HG02840 (cell line): ENCODE results near the gene CHD9.
A peak's percentile ranks its signal among the peaks of the same experiment; 100 is the strongest.

Source experiments
- ATAC-seq: cut with Tn5 transposase; IDR thresholded peaks from one replicate; pipeline ENCODE4 v1.9.1; 2021; ENCODE audit warnings: mild to moderate bottlenecking, moderate library complexity, moderate number of reproducible peaks; ENCODE audit not compliant: unreplicated experiment, low FRiP score

CHD9 gene

DNA sequence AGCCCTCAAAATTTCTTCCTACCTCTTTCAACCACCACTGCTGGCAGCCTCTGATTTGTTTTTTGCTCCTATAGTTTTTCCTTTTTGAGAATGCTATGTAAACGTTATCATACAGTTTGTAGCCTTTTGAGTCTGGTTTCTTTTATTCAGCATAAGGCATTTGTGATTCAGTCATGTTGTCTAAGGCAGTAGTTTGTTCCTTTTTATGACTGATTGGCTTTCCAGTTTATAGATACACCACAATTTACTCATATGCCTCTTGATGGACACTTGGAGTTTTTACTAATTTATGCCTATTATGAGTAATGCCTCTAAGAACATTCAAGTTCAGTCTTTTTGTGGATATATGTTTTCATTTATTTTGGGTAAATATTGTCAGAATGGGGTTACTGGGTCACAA, 136.6 kb downstream of the CHD9 start:
- no peak for ATAC-seq

DNA sequence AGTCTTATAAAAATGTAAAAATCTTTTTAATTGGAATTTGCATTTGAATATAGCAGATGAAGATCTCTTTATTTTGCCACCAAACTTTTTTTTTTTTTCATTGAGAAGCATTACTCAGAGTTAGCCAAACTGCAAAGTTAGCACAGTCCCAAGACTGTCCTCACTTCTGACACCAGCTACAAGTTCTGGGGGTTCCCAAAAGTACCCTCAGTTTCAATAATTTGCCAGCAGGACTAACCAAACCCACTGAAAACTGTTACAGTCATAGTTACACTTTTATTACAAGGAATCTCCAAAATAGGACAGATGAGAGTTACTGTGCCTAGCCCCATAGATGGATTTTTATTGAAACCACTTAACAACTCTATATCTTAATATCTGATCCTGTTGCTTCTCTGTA, 144.1 kb downstream of the CHD9 start:
- ATAC-seq: no peak

GRCh38 chr16:53201900-53202299, 147.1 kb downstream of the CHD9 start:
- ATAC-seq: no peak

GRCh38 chr16:53202398-53202797, 147.6 kb downstream of the CHD9 start:
- no peak for ATAC-seq

DNA sequence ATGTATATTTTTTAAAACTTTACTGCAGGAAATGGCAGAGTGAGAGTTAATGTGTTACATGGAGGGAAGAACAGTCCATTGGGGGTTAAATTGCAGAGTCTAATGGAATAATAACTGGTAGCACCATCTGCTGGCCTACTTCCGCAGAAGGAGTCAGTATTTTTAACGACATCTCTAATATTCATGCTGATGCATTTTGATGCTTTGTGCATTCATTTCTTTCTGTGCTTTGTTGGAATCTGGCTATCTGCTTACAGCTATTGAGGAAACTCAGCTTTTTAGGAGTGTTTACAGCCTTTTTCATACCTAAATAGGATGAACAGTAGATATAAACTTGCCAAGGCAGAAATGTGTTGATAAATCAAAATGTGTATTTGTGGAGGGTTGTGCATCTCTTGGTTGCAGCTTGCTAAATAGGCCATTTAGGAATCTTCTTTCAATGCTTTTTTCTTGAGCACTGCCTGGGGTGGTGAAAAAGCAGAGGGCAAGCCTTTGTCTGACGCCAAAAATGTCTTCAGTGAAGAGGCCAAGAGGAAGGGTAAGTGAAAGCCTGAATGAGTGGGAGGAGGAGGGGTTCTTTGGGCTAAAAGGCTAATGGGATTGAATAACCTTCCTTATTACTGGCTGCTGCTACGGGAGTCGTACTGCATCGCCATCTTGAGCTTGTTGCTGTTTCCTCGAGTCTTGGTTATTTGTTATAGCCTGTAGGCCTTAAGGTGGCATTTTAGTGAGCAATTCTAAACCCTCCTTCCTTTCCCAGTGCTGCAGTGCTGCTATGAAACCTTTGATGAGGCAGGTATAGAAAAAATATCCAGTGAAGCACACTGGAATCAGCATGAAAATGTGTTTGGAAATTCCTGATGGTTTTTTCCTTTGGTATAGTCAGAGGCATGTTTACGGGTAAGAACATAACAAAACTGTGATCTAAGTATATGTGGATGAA, 153.3 kb downstream of the CHD9 start:
- peak; percentile 58 for ATAC-seq

GRCh38 chr16:53209429-53209828, 154.6 kb downstream of the CHD9 start:
- ATAC-seq: no peak

DNA sequence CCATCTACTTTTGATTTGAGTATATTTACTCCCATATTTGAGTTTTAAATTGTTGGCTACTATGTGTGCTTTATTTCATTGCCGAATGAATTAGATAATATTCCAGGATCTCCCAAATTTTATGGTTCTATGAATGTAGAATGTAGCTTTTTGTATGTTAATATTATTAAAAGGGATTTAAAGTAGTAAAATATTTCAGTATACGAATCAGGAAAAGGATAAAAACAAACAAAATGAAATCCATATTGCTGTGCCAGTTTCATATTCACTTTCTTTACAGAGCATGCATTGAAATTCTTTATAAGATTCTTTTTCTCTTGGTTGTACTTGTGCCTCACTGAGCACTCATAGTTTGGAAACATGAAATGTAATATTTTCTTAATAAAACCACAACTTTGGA, 155.1 kb downstream of the CHD9 start:
- ATAC-seq: no peak

DNA sequence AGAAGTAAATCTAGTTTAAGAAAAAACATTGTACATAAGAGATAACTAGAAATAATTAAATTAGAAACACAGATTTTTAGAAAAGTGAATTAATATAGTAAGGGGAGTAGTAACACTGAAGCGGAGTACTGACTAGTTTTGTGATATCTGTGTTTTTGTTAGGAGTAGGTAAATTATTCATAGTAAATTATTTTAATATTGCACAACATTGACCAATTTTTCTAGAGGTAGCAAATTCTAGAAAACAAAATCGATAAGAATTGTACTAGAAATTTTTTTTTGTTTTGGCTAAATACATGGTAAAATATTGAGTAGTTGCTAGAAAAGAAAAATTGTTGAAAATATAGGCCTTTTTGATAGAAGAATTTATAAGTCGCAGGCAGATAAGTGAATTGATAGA, 156.5 kb downstream of the CHD9 start:
- ATAC-seq: no peak

DNA sequence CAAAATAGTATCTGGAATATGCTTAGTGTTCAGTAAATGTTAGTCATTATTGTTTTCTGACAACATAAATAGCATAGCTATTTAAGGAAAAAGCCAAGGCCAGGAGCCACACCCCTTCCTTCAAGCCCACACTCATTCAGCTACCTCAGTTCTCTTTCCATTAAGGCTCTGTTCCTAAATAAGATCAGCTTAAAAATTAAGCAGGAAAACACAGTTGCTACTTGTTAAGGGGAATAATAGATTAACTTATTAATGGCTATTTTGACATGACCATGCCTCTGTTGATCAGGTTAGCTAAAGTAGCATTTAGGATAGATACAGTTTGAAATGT, 158.1 kb downstream of the CHD9 start:
- no peak for ATAC-seq

- no peak for ATAC-seq
Observed at GRCh38 chr16:53213542-53213941, 158.8 kb downstream of the CHD9 start.

DNA sequence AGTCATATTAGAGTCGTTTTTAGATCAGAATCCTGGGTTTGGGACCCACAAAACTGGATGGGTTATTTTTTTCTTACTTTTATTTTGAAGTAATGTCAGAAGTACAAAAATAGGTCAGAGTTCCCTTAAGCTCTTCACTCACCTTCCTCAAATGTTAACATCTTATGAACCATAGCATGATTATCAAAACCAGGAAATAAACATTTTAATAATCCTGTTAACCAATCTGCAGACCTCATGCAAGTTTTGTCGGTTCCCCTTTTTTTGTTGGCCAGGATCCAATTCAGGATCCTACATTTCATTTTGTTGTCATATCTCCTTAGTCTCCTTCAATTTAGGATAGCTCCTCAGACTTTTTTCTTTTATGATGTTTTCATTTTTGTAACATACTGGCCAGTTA, 162.0 kb downstream of the CHD9 start:
- no peak for ATAC-seq

GRCh38 chr16:53219371-53219770, 164.6 kb downstream of the CHD9 start:
- ATAC-seq: no peak

GRCh38 chr16:53219795-53220454, 165.1 kb downstream of the CHD9 start:
- no peak for ATAC-seq

GRCh38 chr16:53220585-53220984, 165.8 kb downstream of the CHD9 start:
- ATAC-seq: no peak

GRCh38 chr16:53224951-53225533, 170.3 kb downstream of the CHD9 start:
- no peak for ATAC-seq

- ATAC-seq: no peak
Observed at GRCh38 chr16:53232826-53233529, 178.2 kb downstream of the CHD9 start.

- ATAC-seq: no peak
Observed at GRCh38 chr16:53234836-53235235, 180.0 kb downstream of the CHD9 start.

DNA sequence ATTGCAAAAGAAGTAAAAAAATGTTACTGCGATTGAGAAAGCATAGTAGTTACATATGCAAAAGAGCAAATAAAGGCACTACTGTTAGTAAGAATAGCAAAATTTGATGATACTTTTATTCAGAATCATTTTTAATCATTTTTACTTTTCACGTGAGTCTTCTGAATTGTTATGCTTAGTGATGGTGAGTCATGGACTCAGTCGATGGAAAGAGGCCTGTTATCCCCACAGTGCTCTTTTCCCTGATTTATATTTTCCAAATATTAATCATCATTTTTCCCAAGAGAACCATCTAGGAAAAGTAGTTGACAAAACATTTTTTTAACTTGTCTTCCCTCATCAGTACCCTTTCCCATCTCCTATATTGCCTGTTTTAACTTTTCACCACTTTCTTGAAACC, 181.1 kb downstream of the CHD9 start:
- no peak for ATAC-seq

- ATAC-seq: no peak
Observed at GRCh38 chr16:53249331-53249730, 194.5 kb downstream of the CHD9 start.

DNA sequence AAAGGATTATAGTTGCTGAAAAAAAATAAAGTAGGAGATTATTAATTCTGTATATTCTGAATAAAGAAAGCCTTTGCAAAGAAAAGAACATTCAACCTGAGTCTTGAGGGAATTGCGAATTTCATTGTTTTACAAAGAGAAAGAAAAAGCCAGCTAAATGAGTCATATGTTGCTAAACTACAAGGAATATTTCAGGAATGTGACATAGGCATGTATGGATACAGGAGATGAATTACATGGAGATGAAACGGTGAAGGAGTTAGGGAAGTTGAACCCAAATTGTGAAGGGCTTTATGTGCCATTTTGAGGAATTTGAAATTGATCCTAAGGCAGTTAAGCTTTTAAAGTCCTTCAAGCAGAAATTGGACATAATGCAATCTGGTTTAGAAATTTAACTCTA, 202.2 kb downstream of the CHD9 start:
- no peak for ATAC-seq

DNA sequence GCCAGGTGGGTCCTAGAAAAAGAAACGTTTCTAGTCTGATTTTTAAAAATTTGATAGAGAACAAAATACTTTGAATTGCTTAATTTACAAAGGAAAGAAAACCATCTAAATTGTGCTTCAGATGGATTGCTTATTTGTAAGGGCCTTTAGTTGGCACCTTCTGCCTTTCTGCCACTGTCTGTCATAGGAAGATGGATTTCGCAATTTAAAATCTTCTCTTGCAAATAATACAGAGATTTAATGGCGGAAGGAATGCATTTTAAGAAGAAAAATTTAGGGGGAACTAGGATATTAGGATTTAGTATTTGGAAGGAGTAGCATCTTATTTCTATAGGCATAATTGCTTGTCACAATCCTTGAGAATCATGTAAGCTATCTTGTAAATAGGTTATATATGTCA, 204.0 kb downstream of the CHD9 start:
- ATAC-seq: no peak
